Measurements from ENCODE around the gene SULT1C2. TPM values are rescaled to one million over a fixed set of nuclear protein-coding genes. Genes with fewer than 3 reads are reported as not detected.
A peak's percentile ranks its signal among the peaks of the same experiment; 100 is the strongest.

The SULT1C2 gene
- total and polyA plus RNA-seq, 9 donors: 0.12 to 9.4 (median 0.98) TPM

DNA sequence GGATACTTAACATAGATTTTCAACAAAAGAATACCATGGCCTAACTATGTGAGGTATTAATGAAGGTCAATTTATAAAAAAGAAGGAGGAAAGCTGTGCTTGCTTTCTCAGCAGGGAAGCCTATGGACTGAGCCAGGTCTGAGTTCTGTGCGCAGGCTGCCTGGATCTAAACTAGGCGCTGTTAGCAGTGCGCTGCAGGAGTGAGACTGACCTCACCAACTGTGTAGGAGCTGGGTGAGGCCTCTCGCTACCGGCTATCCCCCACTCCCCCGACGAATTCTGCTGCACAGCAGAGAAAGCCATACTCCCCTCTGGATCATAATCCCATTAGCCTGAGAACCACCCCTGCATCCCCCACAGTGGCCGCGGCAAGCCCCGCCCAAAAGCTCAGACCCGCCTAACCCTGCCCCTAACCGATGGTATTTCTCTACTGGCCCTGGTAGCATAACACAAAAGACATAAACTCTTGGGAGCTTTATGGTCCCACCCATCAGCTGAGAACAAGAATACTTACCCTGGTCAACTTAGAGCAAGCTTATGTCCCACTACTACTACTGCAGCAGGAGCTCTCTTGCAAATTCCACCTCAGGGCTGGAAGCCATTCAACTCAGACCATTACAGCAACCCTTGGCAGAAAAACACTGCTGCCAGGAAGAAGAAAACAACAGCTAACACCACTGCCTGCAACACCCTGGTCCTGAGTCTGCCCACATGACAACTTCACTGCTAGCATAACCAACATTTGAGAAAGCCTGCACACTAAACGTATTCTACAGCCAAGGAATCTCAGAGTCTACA, 28.0 kb downstream of the SULT1C2 start:
- DNase-seq: peak; percentile 8
- Histone ChIP-seq H3K4me1 (ENCODE audit: control insufficient read depth, insufficient read depth, low read length) (peaks cover 4% of the 10 kb centered on the region), H3K27me3 (ENCODE audit: control insufficient read depth, insufficient read depth, low read length) (no peaks in the 10 kb centered on the region), H3K27ac (ENCODE audit: low read length) (no peak overlapping the region), H3K9me3 (replicated peaks; ENCODE audit: control insufficient read depth, low read depth, low read length) (no peaks in the 10 kb centered on the region), H3K36me3 (ENCODE audit: control insufficient read depth, insufficient read depth, low read length) (no peaks in the 10 kb centered on the region), H3K4me3 (ENCODE audit: low read length) (no peak overlapping the region)
- WGBS (ENCODE audit: insufficient coverage): 41% methylated on average over 13 of the region's 13 CpGs

DNA sequence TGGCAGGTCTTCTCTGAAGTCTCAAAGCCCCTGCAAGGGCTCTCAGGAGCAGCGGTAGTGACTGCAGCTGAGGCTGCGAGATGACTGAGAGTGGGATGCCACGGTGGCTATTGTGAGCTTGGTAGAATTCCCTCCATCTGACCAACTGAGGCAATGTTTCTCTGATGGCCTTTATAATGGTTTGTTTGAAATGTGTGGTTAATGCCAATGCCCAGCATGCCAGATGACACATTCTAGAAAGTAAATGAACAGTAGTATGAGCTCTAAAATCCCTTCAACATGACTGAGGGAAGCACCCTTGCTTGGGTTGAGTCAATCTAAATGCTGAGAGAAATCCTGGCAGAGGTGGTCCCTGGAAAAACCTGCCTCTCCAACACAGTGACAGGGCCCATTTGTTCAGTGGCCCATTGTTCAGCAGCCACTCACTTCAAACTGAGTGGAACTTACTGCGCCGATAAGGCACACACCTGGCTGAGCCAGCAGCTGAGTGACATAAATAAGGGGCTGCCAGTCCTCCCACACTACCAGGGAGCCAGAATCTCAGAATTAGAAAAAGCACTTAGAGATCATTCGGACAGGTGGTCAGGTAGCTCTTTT, 31.7 kb downstream of the SULT1C2 start:
- WGBS (ENCODE audit: insufficient coverage): 73% methylated on average over 5 of the region's 6 CpGs
- DNase-seq: no peak
- peaks cover 4% of the 10 kb centered on the region for H3K4me1 ChIP-seq (ENCODE audit: control insufficient read depth, insufficient read depth, low read length)
- no peak overlapping the region for H3K27ac ChIP-seq (ENCODE audit: low read length)
- no peaks in the 10 kb centered on the region for H3K27me3 ChIP-seq (ENCODE audit: control insufficient read depth, insufficient read depth, low read length)
- H3K36me3 ChIP-seq (ENCODE audit: control insufficient read depth, insufficient read depth, low read length): no peaks in the 10 kb centered on the region
- no peak overlapping the region for H3K4me3 ChIP-seq (ENCODE audit: low read length)
- H3K9me3 ChIP-seq (replicated peaks; ENCODE audit: control insufficient read depth, low read depth, low read length): no peaks in the 10 kb centered on the region

DNA sequence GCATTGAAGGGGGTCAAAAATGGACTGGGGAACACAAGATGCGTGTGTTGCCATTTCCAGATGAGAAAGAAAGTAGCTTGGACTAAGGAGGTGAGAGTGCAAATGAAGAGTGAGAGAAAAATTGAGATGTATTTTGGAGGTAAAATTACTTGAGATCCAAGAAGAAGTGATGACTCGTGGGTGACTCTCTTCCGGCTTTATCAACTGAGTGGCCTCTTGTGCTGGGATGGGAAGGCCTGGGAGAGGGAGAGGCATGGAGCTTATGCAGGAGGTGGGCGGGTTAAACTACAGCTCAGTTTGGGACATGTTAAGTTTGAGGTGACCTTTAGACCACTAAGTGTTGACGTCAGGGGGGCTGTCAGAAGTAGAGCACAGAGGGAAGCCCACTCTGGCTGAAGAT, 34.9 kb downstream of the SULT1C2 start:
- H3K4me3 ChIP-seq (ENCODE audit: low read length): no peak overlapping the region
- 89% methylated on average over 5 of the region's 5 CpGs for WGBS (ENCODE audit: insufficient coverage)
- H3K9me3 ChIP-seq (replicated peaks; ENCODE audit: control insufficient read depth, low read depth, low read length): no peaks in the 10 kb centered on the region
- H3K36me3 ChIP-seq (ENCODE audit: control insufficient read depth, insufficient read depth, low read length): no peaks in the 10 kb centered on the region
- no peak overlapping the region for H3K27ac ChIP-seq (ENCODE audit: low read length)
- no peaks in the 10 kb centered on the region for H3K4me1 ChIP-seq (ENCODE audit: control insufficient read depth, insufficient read depth, low read length)
- no peak for DNase-seq
- no peaks in the 10 kb centered on the region for H3K27me3 ChIP-seq (ENCODE audit: control insufficient read depth, insufficient read depth, low read length)

DNA sequence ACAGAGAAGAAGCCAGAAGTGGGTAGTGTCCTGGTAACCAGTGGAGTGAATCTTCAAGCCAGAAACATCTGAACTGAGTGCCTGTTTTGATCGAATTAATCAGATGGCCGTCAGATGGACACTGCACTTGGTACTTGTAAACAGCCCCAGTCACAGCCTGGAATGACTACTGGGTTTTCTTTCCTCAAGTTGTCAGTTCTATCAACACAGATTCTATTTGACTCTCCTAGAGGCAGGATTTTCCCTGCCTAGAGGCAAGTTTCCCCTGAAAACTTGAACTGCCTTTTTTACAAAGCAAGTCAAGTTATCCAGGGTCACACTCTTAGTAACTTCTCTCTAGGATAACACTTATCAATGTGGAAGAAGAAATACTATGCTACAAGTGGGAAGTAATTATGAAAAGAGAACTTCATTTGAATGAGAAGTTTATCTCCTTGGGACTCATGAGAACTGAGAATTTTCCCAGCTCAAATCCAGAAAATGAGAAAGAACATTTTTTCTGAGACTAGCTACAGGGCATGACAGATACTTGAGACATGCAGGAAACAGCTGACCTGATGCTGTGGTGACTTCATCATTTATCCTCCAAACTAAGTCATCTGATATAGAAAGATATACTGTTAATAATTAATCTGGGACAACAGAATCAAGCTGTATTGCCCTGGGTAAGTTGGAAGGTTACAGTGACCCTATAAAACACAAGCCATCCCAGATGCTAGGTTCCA, 36.0 kb downstream of the SULT1C2 start:
- 84% methylated on average over 2 of the region's 2 CpGs for WGBS (ENCODE audit: insufficient coverage)

DNA sequence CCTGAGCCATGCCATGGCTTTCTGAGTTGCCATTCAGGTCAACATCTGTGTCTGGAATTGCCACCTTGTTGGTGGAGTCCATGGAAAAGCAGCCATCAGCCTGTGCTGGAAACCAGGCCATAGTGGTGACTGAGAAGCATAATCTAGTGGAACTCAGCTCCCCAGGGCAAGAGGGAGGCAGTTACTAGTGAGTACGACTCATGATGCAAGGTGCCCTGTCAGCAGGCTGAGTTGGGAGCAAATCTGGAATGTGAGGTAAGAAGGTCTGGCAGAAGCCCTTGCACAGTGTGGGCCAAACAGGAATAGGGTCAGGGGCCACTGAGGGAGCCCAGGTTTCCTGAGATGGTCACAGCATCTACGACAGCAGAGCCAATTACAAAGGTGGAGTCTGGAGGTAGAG, 37.1 kb downstream of the SULT1C2 start:
- no peak overlapping the region for H3K4me3 ChIP-seq (ENCODE audit: low read length)
- peaks cover under 1% of the 10 kb centered on the region for H3K4me1 ChIP-seq (ENCODE audit: control insufficient read depth, insufficient read depth, low read length)
- H3K36me3 ChIP-seq (ENCODE audit: control insufficient read depth, insufficient read depth, low read length): no peaks in the 10 kb centered on the region
- no peak for DNase-seq
- H3K27ac ChIP-seq (ENCODE audit: low read length): no peak overlapping the region
- no peaks in the 10 kb centered on the region for H3K27me3 ChIP-seq (ENCODE audit: control insufficient read depth, insufficient read depth, low read length)
- 82% methylated on average over 2 of the region's 2 CpGs for WGBS (ENCODE audit: insufficient coverage)
- no peaks in the 10 kb centered on the region for H3K9me3 ChIP-seq (replicated peaks; ENCODE audit: control insufficient read depth, low read depth, low read length)

More for the DNA sequence above, 36.0 kb downstream of the SULT1C2 start:
- Histone ChIP-seq H3K27me3 (ENCODE audit: control insufficient read depth, insufficient read depth, low read length) (no peaks in the 10 kb centered on the region), H3K4me1 (ENCODE audit: control insufficient read depth, insufficient read depth, low read length) (no peaks in the 10 kb centered on the region), H3K27ac (ENCODE audit: low read length) (no peak overlapping the region), H3K36me3 (ENCODE audit: control insufficient read depth, insufficient read depth, low read length) (no peaks in the 10 kb centered on the region), H3K9me3 (replicated peaks; ENCODE audit: control insufficient read depth, low read depth, low read length) (no peaks in the 10 kb centered on the region), H3K4me3 (ENCODE audit: low read length) (no peak overlapping the region)
- no peak for DNase-seq

DNA sequence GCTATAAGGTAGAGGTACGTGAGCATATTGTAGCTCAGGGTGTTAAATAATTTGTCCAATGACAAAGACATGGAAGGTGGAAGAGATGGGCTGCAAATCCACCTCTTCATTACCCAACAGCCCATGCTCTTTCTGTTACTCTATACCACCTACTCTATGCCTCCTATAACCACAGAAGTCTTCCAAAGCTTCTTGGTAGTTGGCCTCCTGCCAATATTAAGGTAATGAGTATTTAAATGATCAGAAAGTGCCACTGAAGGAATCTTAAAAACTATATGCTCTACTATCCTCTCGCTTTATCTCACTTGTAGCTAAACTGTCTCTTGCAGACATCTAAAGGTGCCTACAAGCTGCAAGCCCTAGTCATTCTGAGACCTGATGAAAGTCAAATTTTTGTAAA, 41.1 kb downstream of the SULT1C2 start:
- H3K4me3 ChIP-seq (ENCODE audit: low read length): no peak overlapping the region
- peaks cover 3% of the 10 kb centered on the region for H3K4me1 ChIP-seq (ENCODE audit: control insufficient read depth, insufficient read depth, low read length)
- no peaks in the 10 kb centered on the region for H3K27me3 ChIP-seq (ENCODE audit: control insufficient read depth, insufficient read depth, low read length)
- H3K36me3 ChIP-seq (ENCODE audit: control insufficient read depth, insufficient read depth, low read length): no peaks in the 10 kb centered on the region
- no peak for DNase-seq
- no peaks in the 10 kb centered on the region for H3K9me3 ChIP-seq (replicated peaks; ENCODE audit: control insufficient read depth, low read depth, low read length)
- no CpG with 5 or more reads among the region's 2 CpGs for WGBS (ENCODE audit: insufficient coverage)
- no peak overlapping the region for H3K27ac ChIP-seq (ENCODE audit: low read length)

DNA sequence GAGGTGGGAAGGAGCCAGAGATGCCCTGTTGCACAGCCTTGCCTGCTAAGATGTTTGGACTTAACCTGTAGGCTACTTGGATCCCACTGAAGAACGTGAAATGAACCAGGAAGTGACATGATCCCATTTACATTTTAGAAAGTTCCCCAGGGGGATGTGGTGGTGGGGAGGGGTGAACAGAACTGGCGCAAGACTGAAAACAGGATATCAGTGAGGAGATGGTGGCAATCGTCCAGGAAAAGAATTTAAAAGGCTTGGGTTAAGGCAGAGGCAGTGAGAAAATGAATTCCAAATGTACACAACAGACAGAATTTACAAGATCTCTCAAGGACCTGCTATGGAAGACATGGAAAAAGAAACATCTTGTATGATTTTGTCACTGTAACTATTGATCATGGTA, 42.3 kb downstream of the SULT1C2 start:
- WGBS (ENCODE audit: insufficient coverage): 0% methylated on average over 1 of the region's 3 CpGs
- Histone ChIP-seq H3K4me1 (ENCODE audit: control insufficient read depth, insufficient read depth, low read length) (peaks cover 3% of the 10 kb centered on the region), H3K36me3 (ENCODE audit: control insufficient read depth, insufficient read depth, low read length) (no peaks in the 10 kb centered on the region), H3K27ac (ENCODE audit: low read length) (no peak overlapping the region), H3K27me3 (ENCODE audit: control insufficient read depth, insufficient read depth, low read length) (no peaks in the 10 kb centered on the region), H3K4me3 (ENCODE audit: low read length) (no peak overlapping the region), H3K9me3 (replicated peaks; ENCODE audit: control insufficient read depth, low read depth, low read length) (no peaks in the 10 kb centered on the region)
- DNase-seq: peak; percentile 81

DNA sequence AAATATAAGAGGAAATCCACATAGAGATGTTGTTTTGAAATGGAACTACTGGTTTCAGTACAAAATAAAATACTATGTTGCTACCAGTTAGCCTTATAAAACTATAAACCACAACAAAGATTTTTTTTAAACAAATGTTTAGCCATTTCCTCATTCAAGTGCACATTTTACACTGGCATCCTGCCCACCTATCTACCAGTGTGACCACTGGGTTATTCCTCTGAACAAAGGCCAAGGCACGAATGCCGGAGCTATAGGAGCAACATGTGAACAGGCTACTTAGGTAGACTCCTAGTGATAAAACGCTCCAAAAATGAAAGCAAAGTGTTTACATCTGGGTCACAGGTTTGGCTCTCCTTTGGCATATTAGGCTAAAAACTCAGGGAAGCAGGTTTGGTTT, 57.3 kb downstream of the SULT1C2 start:
- no peaks in the 10 kb centered on the region for H3K4me1 ChIP-seq (ENCODE audit: control insufficient read depth, insufficient read depth, low read length)
- no peaks in the 10 kb centered on the region for H3K27me3 ChIP-seq (ENCODE audit: control insufficient read depth, insufficient read depth, low read length)
- no peak overlapping the region for H3K27ac ChIP-seq (ENCODE audit: low read length)
- H3K36me3 ChIP-seq (ENCODE audit: control insufficient read depth, insufficient read depth, low read length): no peaks in the 10 kb centered on the region
- H3K9me3 ChIP-seq (replicated peaks; ENCODE audit: control insufficient read depth, low read depth, low read length): no peaks in the 10 kb centered on the region
- no peak overlapping the region for H3K4me3 ChIP-seq (ENCODE audit: low read length)
- DNase-seq: no peak
- 82% methylated on average over 3 of the region's 3 CpGs for WGBS (ENCODE audit: insufficient coverage)

DNA sequence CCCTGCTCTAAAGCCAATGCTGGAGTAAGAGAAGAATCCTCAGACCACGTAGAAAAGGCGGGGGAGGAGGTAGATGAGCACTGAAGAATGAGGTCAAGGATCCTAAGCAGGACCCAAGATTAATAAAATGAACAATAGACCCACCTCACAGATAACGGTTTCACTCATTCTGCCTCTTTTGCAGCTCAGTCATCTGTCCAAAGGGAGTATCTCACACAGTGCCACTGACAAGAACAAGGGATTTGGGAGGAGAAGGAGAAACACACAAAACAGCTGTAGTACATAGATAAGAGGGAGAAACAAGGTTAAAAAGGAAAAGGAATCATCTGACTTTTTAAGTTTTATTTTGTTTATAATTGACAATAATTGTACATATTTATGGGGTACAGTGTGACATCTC, 58.1 kb downstream of the SULT1C2 start:
- no peaks in the 10 kb centered on the region for H3K9me3 ChIP-seq (replicated peaks; ENCODE audit: control insufficient read depth, low read depth, low read length)
- H3K36me3 ChIP-seq (ENCODE audit: control insufficient read depth, insufficient read depth, low read length): no peaks in the 10 kb centered on the region
- no peak for DNase-seq
- no peak overlapping the region for H3K4me3 ChIP-seq (ENCODE audit: low read length)
- H3K27me3 ChIP-seq (ENCODE audit: control insufficient read depth, insufficient read depth, low read length): no peaks in the 10 kb centered on the region
- no CpG with 5 or more reads among the region's 3 CpGs for WGBS (ENCODE audit: insufficient coverage)
- no peak overlapping the region for H3K27ac ChIP-seq (ENCODE audit: low read length)
- no peaks in the 10 kb centered on the region for H3K4me1 ChIP-seq (ENCODE audit: control insufficient read depth, insufficient read depth, low read length)

DNA sequence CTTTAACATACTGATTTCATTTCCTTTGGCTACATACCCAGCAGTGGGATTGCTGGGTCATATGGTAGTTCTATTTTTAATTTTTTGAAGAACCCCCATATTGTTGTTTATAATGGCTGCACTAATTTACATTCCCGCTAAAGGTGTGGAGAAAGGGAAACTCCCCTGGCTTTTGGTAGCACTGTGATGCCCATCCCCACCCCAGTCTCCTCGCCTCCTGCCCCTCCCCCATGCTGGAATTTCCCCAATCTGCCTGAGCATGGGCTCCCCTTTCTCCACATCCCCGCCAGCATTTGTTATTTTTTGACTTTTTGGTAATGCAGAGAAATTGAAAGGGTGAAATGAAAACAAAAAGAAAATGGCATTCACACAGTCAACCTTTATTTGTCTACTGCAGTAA, 59.1 kb downstream of the SULT1C2 start:
- no peak for DNase-seq
- Histone ChIP-seq H3K36me3 (ENCODE audit: control insufficient read depth, insufficient read depth, low read length) (no peaks in the 10 kb centered on the region), H3K9me3 (replicated peaks; ENCODE audit: control insufficient read depth, low read depth, low read length) (no peaks in the 10 kb centered on the region), H3K27ac (ENCODE audit: low read length) (no peak overlapping the region), H3K27me3 (ENCODE audit: control insufficient read depth, insufficient read depth, low read length) (no peaks in the 10 kb centered on the region), H3K4me1 (ENCODE audit: control insufficient read depth, insufficient read depth, low read length) (no peaks in the 10 kb centered on the region), H3K4me3 (ENCODE audit: low read length) (no peak overlapping the region)
- no CpG with 5 or more reads among the region's 3 CpGs for WGBS (ENCODE audit: insufficient coverage)

Data from muscle of leg (tissue), 11 donors.